ENCODE measurements around the gene FOLR1.
"Not testable (repeated sequence)": the region's sequence is repeated elsewhere in the genome, so short reads cannot be mapped to it uniquely, and the experiment has no call there.

The FOLR1 gene

GRCh38 chr11:72191961-72192381 is at the start of gene FOLR1:
FOLR1 (plus strand) TSS chr11:72192140; CDS start chr11:72192174, 34 bp downstream.
- TF ChIP-seq CTCF (IDR thresholded peaks at IDR 0.05; ENCODE audit: extremely low read depth, missing control alignments), result no peak
- DNase-seq (ENCODE audit: low spot score), result no peak

- not testable (repeated sequence) for DNase-seq (ENCODE audit: low spot score)
These were observed 49.4 kb upstream of the FOLR1 start for GRCh38 chr11:72142543-72142942.

- TF ChIP-seq CTCF (IDR thresholded peaks at IDR 0.05; ENCODE audit: extremely low read depth, missing control alignments), result no peak
- DNase-seq (ENCODE audit: low spot score), result no peak
These were observed 47.0 kb upstream of the FOLR1 start for GRCh38 chr11:72144807-72145565.

GRCh38 chr11:72146625-72147024 is 45.3 kb upstream of the FOLR1 start:
- no peak for DNase-seq (ENCODE audit: low spot score)
- no peak for TF ChIP-seq CTCF (IDR thresholded peaks at IDR 0.05; ENCODE audit: extremely low read depth, missing control alignments)

- TF ChIP-seq CTCF (IDR thresholded peaks at IDR 0.05; ENCODE audit: extremely low read depth, missing control alignments), result no peak
- DNase-seq (ENCODE audit: low spot score), result no peak
These were observed 41.1 kb upstream of the FOLR1 start for GRCh38 chr11:72150882-72151281.

- not testable (repeated sequence) for DNase-seq (ENCODE audit: low spot score)
These were observed 38.1 kb upstream of the FOLR1 start for GRCh38 chr11:72153874-72154273.

GRCh38 chr11:72154816-72155215 is 37.1 kb upstream of the FOLR1 start:
- no peak for DNase-seq (ENCODE audit: low spot score)
- TF ChIP-seq CTCF (IDR thresholded peaks at IDR 0.05; ENCODE audit: extremely low read depth, missing control alignments), result no peak

GRCh38 chr11:72155751-72156150 is 36.2 kb upstream of the FOLR1 start:
- TF ChIP-seq CTCF (IDR thresholded peaks at IDR 0.05; ENCODE audit: extremely low read depth, missing control alignments), result no peak
- DNase-seq (ENCODE audit: low spot score), result no peak
